IMR-90 (cell line): Measurements from ENCODE around the gene ITGAE. TPM values are rescaled to one million over a fixed set of nuclear protein-coding genes. Genes with fewer than 3 reads are reported as not detected.
"Not testable (repeated sequence)": the region's sequence is repeated elsewhere in the genome, so short reads cannot be mapped to it uniquely, and the experiment has no call there.

Experiments used
- ATAC-seq: fragments of 200-7000 bp; cut with Tn5 transposase; 2 replicates; pipeline ENCODE4 v1.9.1; 2020; ENCODE audit warnings: low read depth, mild to moderate bottlenecking, moderate library complexity
- BruUV-seq: library from RNA; stranded (reverse); fragments of 400-500 nt; replicated peaks from 2 replicates; lab custom pipeline; 2021; lab: Mats Ljungman, UMichigan
- CTCF ChIA-PET: fragments of 300-600 bp; formaldehyde crosslinking; extraction: SDS; loops from one replicate; lab custom pipeline; 2021; ENCODE audit warnings: antibody characterized with exemption; lab: Yijun Ruan, JAX
- POLR2A ChIA-PET: fragments of 300-600 bp; sonication (Branson Sonifier 250); formaldehyde crosslinking; loops from one replicate; lab custom pipeline; 2022; ENCODE audit warnings: antibody characterized with exemption; ENCODE audit not compliant: unreplicated experiment; lab: Charles Lee
- DNase-seq: peaks from one replicate; pipeline ENCODE4 v3.0.0; 2013
- H2AFZ ChIP-seq: replicated peaks from 2 replicates; pipeline ENCODE3; 2013; ENCODE audit warnings: low read length, mild to moderate bottlenecking; ENCODE audit not compliant: poor library complexity
- H2AK5ac ChIP-seq: 2 replicates; pipeline ENCODE4 v1.6.1; 2013; ENCODE audit warnings: low read depth, low read length, inconsistent platforms
- H2AK9ac ChIP-seq: replicated peaks from 2 replicates; pipeline ENCODE3; 2013; ENCODE audit warnings: mild to moderate bottlenecking, low read depth, low read length, moderate library complexity; ENCODE audit not compliant: poor library complexity
- H2BK120ac ChIP-seq: 2 replicates; pipeline ENCODE4 v1.6.1; 2013; ENCODE audit warnings: low read depth, low read length, inconsistent platforms
- H2BK15ac ChIP-seq: 3 replicates; pipeline ENCODE4 v1.6.1; 2013; ENCODE audit warnings: low read depth, low read length, inconsistent platforms
- H2BK20ac ChIP-seq: 2 replicates; pipeline ENCODE4 v1.6.1; 2013; ENCODE audit warnings: low read depth, mild to moderate bottlenecking, inconsistent platforms, low read length, moderate library complexity
- H2BK5ac ChIP-seq: 2 replicates; pipeline ENCODE4 v1.6.1; 2013; ENCODE audit warnings: mild to moderate bottlenecking, low read depth, low read length, inconsistent platforms; ENCODE audit not compliant: poor library complexity, severe bottlenecking
- H3K14ac ChIP-seq: replicated peaks from 2 replicates; pipeline ENCODE4 v1.6.1; 2013; ENCODE audit warnings: low read depth, low read length, inconsistent platforms
- H3K18ac ChIP-seq: 2 replicates; pipeline ENCODE4 v1.6.1; 2013; ENCODE audit warnings: low read depth, low read length, control low read depth
- H3K23ac ChIP-seq: 2 replicates; pipeline ENCODE4 v1.6.1; 2013; ENCODE audit warnings: low read depth, low read length, inconsistent platforms
- H3K27ac ChIP-seq: 2 replicates; pipeline ENCODE4 v1.5.1; 2013; ENCODE audit warnings: mild to moderate bottlenecking, control low read depth, low read length; ENCODE audit not compliant: insufficient read depth
- H3K27me3 ChIP-seq: 2 replicates; pipeline ENCODE4 v1.6.1; 2013; ENCODE audit warnings: low read length; ENCODE audit not compliant: control insufficient read depth, insufficient read depth
- H3K36me3 ChIP-seq: 2 replicates; pipeline ENCODE4 v1.6.1; 2013; ENCODE audit warnings: low read length, mixed read lengths; ENCODE audit not compliant: control insufficient read depth, insufficient read depth
- H3K4ac ChIP-seq: 2 replicates; pipeline ENCODE4 v1.6.1; 2013; ENCODE audit warnings: low read depth, low read length, inconsistent platforms
- H3K4me1 ChIP-seq: 2 replicates; pipeline ENCODE4 v1.6.1; 2013; ENCODE audit warnings: low read length, mixed read lengths; ENCODE audit not compliant: control insufficient read depth, insufficient read depth
- H3K4me2 ChIP-seq: 2 replicates; pipeline ENCODE4 v1.6.1; 2013; ENCODE audit warnings: low read depth, mild to moderate bottlenecking, control low read depth, low read length, moderate library complexity
- H3K4me3 ChIP-seq: 2 replicates; pipeline ENCODE4 v1.5.1; 2013; ENCODE audit warnings: low read depth, mild to moderate bottlenecking, control low read depth, low read length, moderate library complexity; ENCODE audit not compliant: insufficient read depth
- H3K56ac ChIP-seq: 2 replicates; pipeline ENCODE4 v1.6.1; 2013; ENCODE audit warnings: low read length, inconsistent platforms; ENCODE audit not compliant: insufficient read depth; ENCODE audit errors: extremely low read depth
- H3K79me1 ChIP-seq, 2 experiments: 2 replicates each; pipeline ENCODE4 v1.6.1; 2013; ENCODE audit warnings: low read length in 2 of 2, inconsistent platforms in 1 of 2, low read depth in 1 of 2
- H3K9ac ChIP-seq: 2 replicates; pipeline ENCODE4 v1.6.1; 2013; ENCODE audit warnings: low read depth, low read length, control low read depth
- H3K9me1 ChIP-seq: 2 replicates; pipeline ENCODE4 v1.6.1; 2013; ENCODE audit warnings: low read length, inconsistent platforms; ENCODE audit not compliant: insufficient read depth
- H3K9me3 ChIP-seq: 2 replicates; pipeline ENCODE4 v1.6.1; 2013; ENCODE audit warnings: low read length; ENCODE audit not compliant: control insufficient read depth, insufficient read depth
- H4K20me1 ChIP-seq: 2 replicates; pipeline ENCODE4 v1.6.1; 2013; ENCODE audit warnings: low read length, inconsistent platforms; ENCODE audit not compliant: insufficient read depth
- H4K5ac ChIP-seq: 2 replicates; pipeline ENCODE4 v1.6.1; 2013; ENCODE audit warnings: mild to moderate bottlenecking, low read depth, low read length, control low read depth
- H4K8ac ChIP-seq, 2 experiments: 2 replicates each; pipeline ENCODE4 v1.6.1; 2013; ENCODE audit warnings: low read depth in 2 of 2, low read length in 2 of 2, control low read depth in 1 of 2, inconsistent platforms in 1 of 2
- H4K91ac ChIP-seq: 2 replicates; pipeline ENCODE4 v1.6.1; 2013; ENCODE audit warnings: low read depth, low read length, inconsistent platforms; ENCODE audit not compliant: insufficient read depth
- FOS ChIP-seq: fragments of 150-350 bp; IDR thresholded peaks from 2 replicates; pipeline ENCODE4 v1.6.1; 2016; ENCODE audit warnings: low read depth, low read length
- MAZ ChIP-seq: IDR thresholded peaks from 2 replicates; pipeline ENCODE4 v1.6.1; 2012; ENCODE audit warnings: low read depth, mild to moderate bottlenecking, low read length, improper control_type of control experiment, moderate library complexity, borderline replicate concordance
- WGBS, 2 experiments: methylation state at CpG; one replicate each; pipeline versions ENCODE4 v1.1.5 to v1.1.7; 2013; ENCODE audit warnings: missing lambda C conversion rate in 2 of 2; ENCODE audit not compliant: insufficient read length in 1 of 2; ENCODE audit errors: extremely low coverage in 2 of 2; 5-methylcytosine and 5-hydroxymethylcytosine counted together
- dilution Hi-C: fragments of 300-500 bp; cut with HindIII; formaldehyde crosslinking; loops from one replicate; pipeline ENCODE4 v1.14.3; 2018; ENCODE audit warnings: low sequenced_read_pairs; ENCODE audit not compliant: unreplicated experiment
- in situ Hi-C: fragments of 300-500 bp; cut with MboI; formaldehyde crosslinking; loops from 3 replicates; pipeline ENCODE4 v1.14.3; 2019; ENCODE audit warnings: low sequenced_read_pairs, inconsistent platforms, mixed read lengths
- intact Hi-C: fragments of 100-400 bp; cut with micrococcal nuclease; formaldehyde crosslinking; loops from 2 replicates; pipeline ENCODE4 v1.10.0; 2022
- polyA plus RNA-seq, 3 experiments: library from polyadenylated mRNA; depleted of rRNA; stranded (reverse); fragments of >200 nt; gene quantifications; 2 replicates each; pipeline ENCODE4 v1.2.3, GENCODE V29; 2012; ENCODE audit warnings: low replicate concordance in 1 of 3
- total RNA-seq: library from RNA; depleted of rRNA; stranded (reverse); fragments of >200 nt; gene quantifications from 2 replicates; pipeline ENCODE4 v1.2.3, GENCODE V29; 2012
- TF ChIP-seq, protein P1 (sequence below): fragments of 150-350 bp; IDR thresholded peaks from 2 replicates; pipeline ENCODE4 v1.6.1; 2017; ENCODE audit warnings: mild to moderate bottlenecking, antibody characterized with exemption, low read length, low read depth

ITGAE gene
- total and polyA plus RNA-seq, 2 of the 4 experiments (the other 2 are of a cell fraction), result 54.1 to 60.8 TPM

GRCh38 chr17:3794557-3795389, 6.2 kb downstream of the ITGAE start:
- 61% methylated on average over 16 of the region's 26 CpGs; no CpG with 5 or more reads in 1 of the 2 experiments for WGBS, 2 experiments
- in situ Hi-C loops (no loop called here), dilution Hi-C loops (no loop called here), intact Hi-C loops (no loop called here)
- Histone ChIP-seq H3K4me1 (peaks cover 11% of the 10 kb centered on the region), H4K5ac (no peak overlapping the region), H3K23ac (no peak overlapping the region), H3K9ac (no peak overlapping the region), H3K18ac (no peak overlapping the region), H3K56ac (no peak overlapping the region), H2AK9ac (peak overlapping the region; percentile 15), H3K9me1 (peaks cover 8% of the 10 kb centered on the region), H2AFZ (peak overlapping the region; percentile 77), H3K4ac (no peak overlapping the region; the same call in 1 of the 2 replicates), H2BK15ac (no peak overlapping the region), H4K91ac (no peak overlapping the region), H2BK5ac (no peak overlapping the region), H2AK5ac (no peak overlapping the region), H3K79me1 (no peaks in the 10 kb centered on the region), H3K27me3 (no peaks in the 10 kb centered on the region), H2BK120ac (no peak overlapping the region), H4K20me1 (no peaks in the 10 kb centered on the region), H3K4me3 (no peak overlapping the region), H3K27ac (no peak overlapping the region), H3K36me3 (no peaks in the 10 kb centered on the region), H3K4me2 (no peak overlapping the region), H2BK20ac (no peak overlapping the region), H3K9me3 (no peaks in the 10 kb centered on the region), H4K8ac (no peak overlapping the region; a peak in 1 of 4 replicates), H3K14ac (0 out of 2 replicates have a peak overlapping the region, but pooled peaks have one; percentile 28)
- BruUV-seq, result no TSS peak
- CTCF ChIA-PET, result interaction anchor here (2.3 kb wide), 1 partner anchor 57 kb away, joined by 5 read pairs; no protein-coding TSS in a partner anchor
- peak; percentile 67 for DNase-seq
- ATAC-seq, result peak; percentile 57
- TF ChIP-seq MAZ (0 out of 2 replicates have a peak, but pooled peaks have one; percentile 35), FOS (peak; percentile 88)
- TF ChIP-seq, protein P1, sequence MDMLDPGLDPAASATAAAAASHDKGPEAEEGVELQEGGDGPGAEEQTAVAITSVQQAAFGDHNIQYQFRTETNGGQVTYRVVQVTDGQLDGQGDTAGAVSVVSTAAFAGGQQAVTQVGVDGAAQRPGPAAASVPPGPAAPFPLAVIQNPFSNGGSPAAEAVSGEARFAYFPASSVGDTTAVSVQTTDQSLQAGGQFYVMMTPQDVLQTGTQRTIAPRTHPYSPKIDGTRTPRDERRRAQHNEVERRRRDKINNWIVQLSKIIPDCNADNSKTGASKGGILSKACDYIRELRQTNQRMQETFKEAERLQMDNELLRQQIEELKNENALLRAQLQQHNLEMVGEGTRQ, result no peak
- POLR2A ChIA-PET, result no interaction called here

GRCh38 chr17:3794152-3794551, 6.8 kb downstream of the ITGAE start:
- H3K4me3 ChIP-seq, H3K9ac ChIP-seq, intact Hi-C loops, BruUV-seq, ATAC-seq, dilution Hi-C loops, H2AK9ac ChIP-seq, H3K23ac ChIP-seq, H3K4me2 ChIP-seq, H4K20me1 ChIP-seq, H3K79me1 ChIP-seq, H4K8ac ChIP-seq, H2BK5ac ChIP-seq, H2BK15ac ChIP-seq, H3K56ac ChIP-seq, H3K9me1 ChIP-seq, H3K18ac ChIP-seq, H3K36me3 ChIP-seq, in situ Hi-C loops, H3K4ac ChIP-seq, DNase-seq, H4K5ac ChIP-seq, H3K27me3 ChIP-seq, H3K27ac ChIP-seq, H2BK20ac ChIP-seq, CTCF ChIA-PET, H2AFZ ChIP-seq, H4K91ac ChIP-seq, POLR2A ChIA-PET, H3K9me3 ChIP-seq, H2BK120ac ChIP-seq: not testable (repeated sequence)
- Histone ChIP-seq H3K4me1 (peaks cover 11% of the 10 kb centered on the region), H3K14ac (0 out of 2 replicates have a peak overlapping the region, but pooled peaks have one; percentile 28), H2AK5ac (peak overlapping the region; percentile 39; the same call in 1 of the 2 replicates)
- 100% methylated on average over 2 of the region's 9 CpGs; no CpG with 5 or more reads in 1 of the 2 experiments for WGBS, 2 experiments
